HG02571 (cell line): Measurements from ENCODE around the gene GCDH.
"Not testable (repeated sequence)": the region's sequence is repeated elsewhere in the genome, so short reads cannot be mapped to it uniquely, and the experiment has no call there.

Experiments used
- ATAC-seq: cut with Tn5 transposase; IDR thresholded peaks from one replicate; pipeline ENCODE4 v1.9.1; 2021; ENCODE audit warnings: mild to moderate bottlenecking, moderate library complexity; ENCODE audit not compliant: unreplicated experiment

The GCDH gene

GRCh38 chr19:12872255-12872654 lies 18.7 kb upstream of the GCDH start:
- ATAC-seq, result no peak

- no peak for ATAC-seq
Measured at GRCh38 chr19:12872941-12873890, 17.7 kb upstream of the GCDH start.

GRCh38 chr19:12873891-12874745 lies 16.8 kb upstream of the GCDH start:
- no peak for ATAC-seq

GRCh38 chr19:12875086-12875485 lies 15.9 kb upstream of the GCDH start:
- ATAC-seq, result no peak

DNA sequence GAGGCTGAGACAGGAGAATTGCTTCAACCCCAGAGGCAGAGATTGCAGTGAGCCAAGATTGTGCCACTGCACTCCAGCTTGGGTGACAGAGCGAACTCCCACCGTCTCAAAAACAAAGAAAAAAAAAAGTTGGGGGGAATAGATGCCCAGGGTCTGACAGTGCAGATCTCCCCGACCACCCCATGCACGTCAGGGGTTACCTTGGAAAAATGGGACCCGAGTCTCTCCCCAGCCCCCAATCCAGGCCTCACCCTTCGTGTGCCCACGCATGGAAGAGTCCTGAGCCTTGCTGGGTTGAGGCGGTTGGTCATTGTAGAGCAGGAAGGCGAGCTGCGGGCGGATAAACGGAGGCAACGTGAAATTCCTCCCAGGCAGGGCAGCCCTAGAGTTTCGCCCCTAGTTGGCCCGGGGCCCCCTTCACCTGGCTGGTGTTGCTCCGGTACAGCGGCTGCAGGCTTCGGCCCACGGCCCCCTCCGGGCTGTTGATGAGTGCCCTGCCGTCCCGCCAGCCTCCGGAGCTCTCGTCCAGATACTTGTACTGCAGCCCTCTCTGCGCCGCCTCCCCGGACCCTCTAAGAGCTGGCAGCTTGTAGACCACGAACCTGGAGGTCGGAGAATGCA lies 10.3 kb upstream of the GCDH start:
- no peak for ATAC-seq

- ATAC-seq, result peak; percentile 77
Measured at GRCh38 chr19:12881172-12881808, 9.7 kb upstream of the GCDH start, which contains the start of gene DNASE2. DNASE2 (minus strand) TSS chr19:12881449; CDS start chr19:12881375, 74 bp downstream.

GRCh38 chr19:12882589-12882988 lies 8.4 kb upstream of the GCDH start:
- ATAC-seq, result no peak

DNA sequence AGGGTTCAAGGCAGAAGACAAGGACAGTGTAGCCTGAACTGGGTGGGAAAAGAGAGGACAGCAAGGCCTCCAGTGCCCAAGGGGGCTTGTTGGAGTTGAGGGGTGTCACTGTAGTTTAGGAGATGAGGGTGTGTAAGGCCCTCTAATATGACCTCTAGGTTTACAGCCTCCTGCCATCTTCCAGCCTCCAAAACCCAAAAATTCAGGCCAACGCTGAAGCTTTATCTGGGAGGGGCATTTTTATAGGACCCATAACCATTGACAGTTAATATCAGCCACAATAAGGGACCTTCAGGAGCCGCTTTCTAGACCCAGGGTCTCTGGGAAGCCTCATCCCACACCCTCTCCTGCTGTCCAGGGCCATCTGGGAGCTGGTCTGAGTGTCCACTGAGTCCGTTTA lies 6.8 kb upstream of the GCDH start:
- no peak for ATAC-seq

- ATAC-seq, result no peak
Measured at GRCh38 chr19:12884627-12884925, 6.4 kb upstream of the GCDH start.

DNA sequence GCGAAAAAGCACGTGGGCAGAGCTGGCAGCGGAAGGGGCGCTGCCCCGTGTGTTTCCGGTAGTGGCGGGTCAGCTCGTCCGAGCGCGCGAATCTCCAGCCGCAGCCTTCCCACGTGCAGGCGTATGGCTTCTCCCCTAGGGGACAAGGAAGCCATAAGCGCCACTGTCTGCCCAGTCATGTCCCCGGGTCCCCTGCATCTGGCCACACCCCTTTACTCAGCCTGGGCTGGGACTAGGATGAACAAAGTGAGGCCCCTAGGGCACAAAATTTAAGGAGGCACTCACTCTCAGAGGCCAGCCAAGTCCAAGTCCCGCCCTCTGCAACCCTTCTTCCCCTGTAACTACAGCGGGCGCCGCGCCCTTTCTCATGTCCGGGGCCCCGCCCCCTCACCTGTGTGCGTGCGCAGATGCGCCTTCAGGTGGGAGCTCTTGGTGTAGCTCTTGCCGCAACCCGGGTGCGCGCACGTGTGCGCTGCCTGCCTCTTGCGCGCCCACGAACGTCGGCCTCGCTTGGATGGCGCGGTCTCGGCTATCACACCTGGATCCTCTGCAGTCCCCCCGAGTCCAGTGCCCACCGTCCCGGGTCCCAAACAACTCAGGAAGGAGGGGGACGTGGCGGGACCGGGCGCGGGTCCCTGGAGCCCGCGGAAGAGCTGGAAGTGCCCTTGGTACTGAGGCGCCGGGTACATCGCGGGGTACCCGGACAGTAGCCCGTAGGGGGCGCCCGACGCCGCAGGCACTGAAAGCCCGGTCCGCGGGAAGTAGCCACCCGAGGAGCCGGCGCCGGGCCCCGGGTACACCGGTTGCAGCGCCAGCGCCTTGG lies 5.8 kb upstream of the GCDH start:
- no peak for ATAC-seq

- ATAC-seq, result no peak
Measured at GRCh38 chr19:12885749-12886650, 5.0 kb upstream of the GCDH start.

DNA sequence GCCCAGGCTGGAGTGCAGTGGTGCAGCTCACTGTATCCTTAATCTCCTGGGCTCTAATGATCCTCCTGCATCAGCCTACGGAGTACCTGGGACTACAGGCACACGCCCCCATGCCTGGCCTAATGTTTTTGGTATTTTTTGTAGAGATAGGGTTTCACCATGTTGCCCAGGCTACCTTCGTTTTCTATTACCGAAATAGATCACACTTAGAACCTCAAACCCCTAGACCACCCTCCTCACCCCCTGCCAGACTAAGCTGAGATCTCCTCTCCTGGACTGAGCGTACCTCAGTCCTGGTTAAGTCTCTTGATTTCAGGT lies 4.3 kb upstream of the GCDH start:
- no peak for ATAC-seq

DNA sequence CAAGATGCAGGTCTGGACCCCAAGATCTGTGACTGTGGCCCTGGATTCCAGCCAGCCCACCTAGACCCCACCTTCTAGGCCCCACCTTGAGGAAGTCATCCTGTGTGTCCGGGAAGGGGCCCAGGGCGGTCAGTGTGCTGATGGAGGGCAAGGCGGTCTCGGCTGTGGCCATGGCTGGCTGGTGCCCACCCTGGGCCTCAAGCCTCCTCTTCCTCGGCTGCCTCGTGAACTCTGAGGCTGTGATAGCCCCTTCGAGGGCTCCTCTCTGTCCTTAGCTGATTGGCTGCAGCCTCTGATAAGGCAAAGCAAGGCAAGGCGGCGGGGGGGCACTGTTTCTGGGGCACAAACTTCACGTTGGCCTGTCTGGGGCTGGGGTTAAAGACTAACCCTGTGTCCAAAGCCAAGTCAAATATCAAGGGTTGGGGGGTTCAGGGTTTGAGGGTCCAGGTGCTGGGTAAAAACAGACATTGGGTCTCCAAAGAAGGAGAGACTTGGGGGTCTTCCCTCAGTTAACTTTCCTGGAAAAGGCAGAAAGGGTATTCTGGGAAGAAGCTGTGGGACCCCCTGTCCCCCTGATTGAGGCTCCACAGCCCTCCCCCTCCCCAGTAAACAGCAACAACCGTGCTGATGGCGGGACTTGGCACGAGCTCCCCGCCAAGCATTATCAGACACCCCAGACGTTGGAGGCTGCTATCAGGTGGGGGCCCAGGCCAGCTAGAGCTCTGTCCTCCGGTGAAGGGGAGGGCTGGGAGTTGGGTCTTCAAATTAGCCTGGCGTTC lies 3.8 kb upstream of the GCDH start, which contains the start of gene KLF1:
TSS of gene KLF1 (minus strand) at position 233 of the 779 bp plus-strand sequence. CDS start at position 172, 61 bp downstream.
- no peak for ATAC-seq

DNA sequence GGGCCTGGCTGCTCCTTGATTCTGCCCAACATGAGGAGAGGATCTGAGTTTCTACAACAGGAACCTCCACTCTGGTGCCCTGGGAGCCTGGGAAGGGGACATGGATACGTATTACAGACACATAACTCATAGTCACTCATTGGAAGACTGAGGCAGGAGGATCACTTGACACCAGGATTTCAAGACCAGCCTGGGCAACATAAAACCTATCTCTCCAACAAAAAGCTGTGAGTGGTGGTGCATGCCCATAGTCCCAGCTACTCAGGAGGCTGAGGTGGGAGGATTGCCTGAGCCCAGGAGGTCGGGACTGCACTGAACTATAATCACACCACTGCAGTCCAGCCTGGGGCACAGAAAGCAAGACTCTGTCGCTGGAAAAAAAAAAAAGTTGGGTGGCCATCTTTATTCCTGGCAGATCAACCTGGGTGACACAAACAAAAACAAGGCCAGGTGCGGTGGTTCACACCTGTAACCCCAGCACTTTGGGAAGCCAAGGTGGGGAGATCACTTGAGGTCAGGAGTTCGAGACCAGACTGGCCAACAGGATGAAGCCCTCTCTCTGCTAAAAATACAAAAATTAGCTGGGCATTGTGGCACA lies 2.9 kb upstream of the GCDH start:
- no peak for ATAC-seq

GRCh38 chr19:12890299-12890786 lies 617 bp upstream of the GCDH start:
- not testable (repeated sequence) for ATAC-seq

- no peak for ATAC-seq
Measured at GRCh38 chr19:12891553-12892021, 627 bp downstream of the GCDH start.

DNA sequence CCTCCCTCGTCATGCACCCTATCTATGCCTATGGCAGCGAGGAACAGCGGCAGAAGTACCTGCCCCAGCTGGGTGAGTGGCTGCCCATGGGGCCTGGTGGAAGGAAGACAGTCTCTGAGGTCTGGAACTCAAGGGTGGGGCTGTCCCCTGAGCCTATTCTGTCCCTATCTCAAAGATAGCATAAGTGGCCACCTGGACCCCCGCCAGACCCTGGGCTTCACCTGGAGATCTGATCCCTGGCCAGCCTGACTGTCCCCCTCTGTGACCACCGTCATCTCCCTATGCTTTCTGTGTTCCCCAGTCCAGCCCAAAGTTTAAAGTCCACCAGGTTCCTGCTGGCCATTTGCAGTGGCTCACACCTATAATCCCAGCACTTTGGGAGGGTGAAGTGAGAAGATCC lies 2.6 kb downstream of the GCDH start:
- no peak for ATAC-seq

DNA sequence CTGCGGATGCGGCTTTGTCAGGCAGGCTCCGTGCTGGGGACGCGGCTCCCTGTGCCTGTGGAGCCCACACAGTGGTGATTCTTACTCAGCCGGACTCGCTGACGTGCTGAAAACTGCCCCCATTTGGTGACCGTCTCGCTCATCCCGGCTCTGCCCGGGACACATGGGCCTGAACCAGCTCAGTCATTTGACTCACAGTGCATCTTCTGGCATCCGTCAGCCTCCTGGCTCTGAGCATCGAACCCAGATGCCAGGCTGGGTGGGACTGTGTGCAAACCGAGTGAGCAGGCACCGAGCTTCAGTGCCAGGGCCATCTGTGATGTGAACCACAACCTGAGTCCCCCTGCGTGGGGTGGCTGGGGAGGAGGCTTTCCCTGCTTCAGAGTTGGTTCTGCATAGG lies 5.5 kb downstream of the GCDH start:
- ATAC-seq, result no peak
